H9 (cell line): ENCODE measurements around the gene ST6GAL1. TPM values are rescaled to one million over a fixed set of nuclear protein-coding genes. Genes with fewer than 3 reads are reported as not detected.

ENCODE experiments used
- DNase-seq: peaks from one replicate; pipeline ENCODE4 v3.0.0-alpha.2; 2017
- H2AFZ ChIP-seq: one replicate; pipeline ENCODE4 v1.6.1; 2013; ENCODE audit warnings: mild to moderate bottlenecking, low read length, control low read depth, moderate library complexity
- H2AK5ac ChIP-seq: 2 replicates; pipeline ENCODE4 v1.6.1; 2013; ENCODE audit warnings: low read length, control low read depth, mixed read lengths; ENCODE audit not compliant: insufficient read length
- H2BK120ac ChIP-seq: one replicate; pipeline ENCODE4 v1.6.1; 2013; ENCODE audit warnings: low read depth, mild to moderate bottlenecking, low read length, control low read depth, inconsistent platforms; ENCODE audit not compliant: poor library complexity, severe bottlenecking
- H2BK12ac ChIP-seq: 2 replicates; pipeline ENCODE4 v1.6.1; 2013; ENCODE audit warnings: low read length, control low read depth, mixed read lengths, low read depth; ENCODE audit not compliant: insufficient read length
- H2BK15ac ChIP-seq: 2 replicates; pipeline ENCODE4 v1.6.1; 2013; ENCODE audit warnings: low read depth, low read length, control low read depth
- H2BK20ac ChIP-seq: one replicate; pipeline ENCODE4 v1.6.1; 2013; ENCODE audit warnings: low read depth, mild to moderate bottlenecking, low read length, control low read depth, inconsistent platforms; ENCODE audit not compliant: poor library complexity, severe bottlenecking
- H2BK5ac ChIP-seq: 2 replicates; pipeline ENCODE4 v1.6.1; 2013; ENCODE audit warnings: low read length, control low read depth, mixed read lengths; ENCODE audit not compliant: insufficient read length
- H3K14ac ChIP-seq: 2 replicates; pipeline ENCODE4 v1.6.1; 2013; ENCODE audit warnings: low read length, control low read depth; ENCODE audit not compliant: insufficient read depth
- H3K18ac ChIP-seq: 2 replicates; pipeline ENCODE4 v1.6.1; 2013; ENCODE audit warnings: low read depth, mild to moderate bottlenecking, mixed read lengths, low read length, control low read depth; ENCODE audit not compliant: insufficient read length
- H3K23ac ChIP-seq: 2 replicates; pipeline ENCODE4 v1.6.1; 2013; ENCODE audit warnings: low read length, control low read depth, mixed read lengths, low read depth; ENCODE audit not compliant: insufficient read length
- H3K23me2 ChIP-seq: 2 replicates; pipeline ENCODE4 v1.6.1; 2013; ENCODE audit warnings: low read depth, mild to moderate bottlenecking, mixed read lengths, low read length, control low read depth; ENCODE audit not compliant: insufficient read length, poor library complexity, severe bottlenecking
- H3K27ac ChIP-seq: 2 replicates; pipeline ENCODE4 v1.5.1; 2013; ENCODE audit warnings: low read length, control low read depth, mixed read lengths, low read depth; ENCODE audit not compliant: insufficient read length
- H3K27me3 ChIP-seq: 2 replicates; pipeline ENCODE4 v1.6.1; 2013; ENCODE audit warnings: low read length, control low read depth, inconsistent platforms; ENCODE audit not compliant: insufficient read depth
- H3K4ac ChIP-seq: 2 replicates; pipeline ENCODE4 v1.6.1; 2013; ENCODE audit warnings: low read depth, mild to moderate bottlenecking, control low read depth, inconsistent platforms, low read length, moderate library complexity
- H3K4me1 ChIP-seq: 2 replicates; pipeline ENCODE4 v1.6.1; 2013; ENCODE audit warnings: low read length, control low read depth, inconsistent platforms; ENCODE audit not compliant: insufficient read depth
- H3K4me2 ChIP-seq: 2 replicates; pipeline ENCODE4 v1.6.1; 2013; ENCODE audit warnings: low read length, control low read depth, mixed read lengths; ENCODE audit not compliant: insufficient read length, insufficient read depth
- H3K56ac ChIP-seq: 2 replicates; pipeline ENCODE4 v1.6.1; 2013; ENCODE audit warnings: low read depth, mild to moderate bottlenecking, mixed read lengths, low read length, control low read depth; ENCODE audit not compliant: insufficient read length
- H3K79me1 ChIP-seq: 2 replicates; pipeline ENCODE4 v1.6.1; 2013; ENCODE audit warnings: low read depth, mild to moderate bottlenecking, moderate library complexity, low read length, control low read depth, inconsistent platforms; ENCODE audit not compliant: insufficient read depth, poor library complexity, severe bottlenecking
- H3K79me2 ChIP-seq: 2 replicates; pipeline ENCODE4 v1.6.1; 2013; ENCODE audit warnings: low read length, control low read depth, inconsistent platforms; ENCODE audit not compliant: insufficient read depth
- H3K9ac ChIP-seq: 2 replicates; pipeline ENCODE4 v1.6.1; 2013; ENCODE audit warnings: low read length, control low read depth, mixed read lengths; ENCODE audit not compliant: insufficient read length; ENCODE audit errors: extremely low read depth
- H3K9me3 ChIP-seq: one replicate; pipeline ENCODE4 v1.6.1; 2013; ENCODE audit warnings: low read depth, low read length, inconsistent platforms; ENCODE audit not compliant: control insufficient read depth
- H3T11ph ChIP-seq: one replicate; pipeline ENCODE4 v1.6.1; 2013; ENCODE audit warnings: mild to moderate bottlenecking, low read length, control low read depth, inconsistent platforms
- H4K20me1 ChIP-seq: one replicate; pipeline ENCODE4 v1.6.1; 2013; ENCODE audit not compliant: control insufficient read depth, insufficient read length, insufficient read depth
- H4K5ac ChIP-seq: 2 replicates; pipeline ENCODE4 v1.6.1; 2013; ENCODE audit warnings: low read depth, mild to moderate bottlenecking, mixed read lengths, low read length, control low read depth; ENCODE audit not compliant: insufficient read length
- H4K8ac ChIP-seq: replicated peaks from 2 replicates; pipeline ENCODE4 v1.6.1; 2013; ENCODE audit warnings: low read length, control low read depth, mixed read lengths, low read depth; ENCODE audit not compliant: insufficient read length
- H4K91ac ChIP-seq: 2 replicates; pipeline ENCODE4 v1.6.1; 2013; ENCODE audit warnings: low read depth, mild to moderate bottlenecking, moderate library complexity, mixed read lengths, low read length, control low read depth; ENCODE audit not compliant: insufficient read length
- H3K27ac Mint-ChIP-seq, 3 experiments: 2 replicates in 2 of 3; 3 replicates in 1 of 3; pipeline ENCODE4 v1.8.0; 2020 to 2021; ENCODE audit warnings: mixed read lengths in 3 of 3, mild to moderate bottlenecking in 1 of 3, moderate library complexity in 1 of 3
- H3K27me3 Mint-ChIP-seq: 2 replicates; pipeline ENCODE4 v1.8.0; 2021; ENCODE audit warnings: low read depth, mild to moderate bottlenecking, moderate library complexity, mixed read lengths
- H3K36me3 Mint-ChIP-seq, 3 experiments: 2 replicates in 2 of 3; 3 replicates in 1 of 3; pipeline ENCODE4 v1.8.0; 2020 to 2021; ENCODE audit warnings: low read depth in 3 of 3, mixed read lengths in 3 of 3; ENCODE audit not compliant: insufficient read depth in 1 of 3
- H3K4me1 Mint-ChIP-seq, 2 experiments: 2 replicates each; pipeline ENCODE4 v1.8.0; 2020; ENCODE audit warnings: mixed read lengths in 2 of 2
- H3K4me3 Mint-ChIP-seq, 2 experiments: 2 replicates in 1 of 2; 3 replicates in 1 of 2; pipeline ENCODE4 v1.8.0; 2020 to 2021; ENCODE audit warnings: mild to moderate bottlenecking in 2 of 2, mixed read lengths in 2 of 2, moderate library complexity in 1 of 2
- H3K9me3 Mint-ChIP-seq, 2 experiments: 2 replicates in 1 of 2; 3 replicates in 1 of 2; pipeline ENCODE4 v1.8.0; 2020; ENCODE audit warnings: mild to moderate bottlenecking in 2 of 2, mixed read lengths in 2 of 2, moderate library complexity in 1 of 2
- WGBS: extraction: QIAGEN DNeasy Blood & Tissue Kit; methylation state at CpG from one replicate; pipeline ENCODE4 v1.1.7; 2013; ENCODE audit warnings: missing lambda C conversion rate, low lambda C conversion rate, mixed read lengths; ENCODE audit not compliant: insufficient read length; ENCODE audit errors: extremely low coverage; 5-methylcytosine and 5-hydroxymethylcytosine counted together
- total RNA-seq: library from RNA; stranded (reverse); gene quantifications from 2 replicates; pipeline ENCODE4 v1.2.1, GENCODE V29; 2021
- TF ChIP-seq, protein P1 (sequence below): fragments of 200-600 bp; sonication (generic); conservative IDR thresholded peaks from 3 replicates; pipeline ENCODE4 v1.8.0; 2021; ENCODE audit warnings: antibody characterized with exemption, mild to moderate bottlenecking

ST6GAL1 gene
- total RNA-seq, 1 experiment from 2014 or later: 139 TPM

DNA sequence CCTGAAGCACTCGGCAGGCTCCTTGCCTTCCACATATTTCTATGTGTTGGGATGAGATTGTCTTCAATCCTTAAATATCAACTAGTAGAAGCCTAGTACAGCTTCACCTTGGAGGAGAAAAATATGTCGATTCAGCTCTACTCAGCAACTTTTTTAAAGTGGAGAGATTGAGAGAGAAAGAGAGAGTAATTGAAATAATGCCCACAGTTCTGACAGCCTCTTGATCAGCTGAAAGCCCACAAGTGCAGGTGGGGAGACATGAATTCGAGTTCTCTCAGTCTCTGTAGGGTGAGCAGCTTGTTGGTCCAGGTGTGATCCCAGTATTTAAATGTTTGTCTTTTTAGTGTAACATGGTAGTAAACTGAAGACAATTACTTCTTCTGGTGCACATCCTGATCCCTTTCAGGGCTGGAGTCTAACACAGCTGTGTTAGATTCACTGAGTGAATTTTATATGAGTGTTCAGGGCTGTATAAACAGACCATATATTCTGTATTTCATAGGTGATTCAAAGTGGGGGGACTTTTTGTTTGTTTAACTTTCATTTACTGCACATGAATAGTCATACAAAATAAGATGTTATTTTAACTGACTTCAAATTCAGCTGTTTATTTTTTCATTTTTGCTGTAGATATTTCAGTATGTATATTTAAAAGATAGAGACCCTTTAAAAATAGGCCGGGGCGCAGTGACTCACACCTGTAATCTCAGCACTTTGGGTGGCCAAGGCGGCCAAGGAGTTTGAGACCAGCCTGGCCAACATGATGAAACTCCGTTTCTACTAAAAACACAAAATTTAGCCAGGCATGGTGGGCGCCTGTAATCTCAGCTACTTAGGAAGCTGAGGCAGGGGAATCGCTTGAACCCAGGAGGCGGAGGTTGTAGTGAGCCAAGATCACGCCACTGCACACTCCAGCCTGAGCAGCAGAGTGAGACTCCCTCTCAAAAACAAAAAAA, 64.0 kb downstream of the ST6GAL1 start:
- Histone ChIP-seq H3K18ac (no peak overlapping the region), H2BK15ac (no peak overlapping the region), H3K27ac (no peak overlapping the region), H2BK12ac (no peak overlapping the region), H3K4me1 (peaks cover 17% of the 10 kb centered on the region; the same call in 1 of the 2 replicates), H3K9me3 (no peaks in the 10 kb centered on the region), H3K79me1 (no peaks in the 10 kb centered on the region), H3K79me2 (no peaks in the 10 kb centered on the region; the same call in 1 of the 2 replicates), H3K23me2 (peaks cover 2% of the 10 kb centered on the region), H3K23ac (no peak overlapping the region), H4K8ac (no peak overlapping the region), H3K4me2 (no peak overlapping the region), H3K4ac (no peak overlapping the region), H4K5ac (no peak overlapping the region), H2BK120ac (no peak overlapping the region), H3K27me3 (no peaks in the 10 kb centered on the region), H4K91ac (no peak overlapping the region), H3K56ac (no peak overlapping the region), H3T11ph (no peak overlapping the region), H3K14ac (no peak overlapping the region), H2AFZ (no peak overlapping the region), H2AK5ac (no peak overlapping the region), H2BK5ac (no peak overlapping the region), H4K20me1 (no peaks in the 10 kb centered on the region), H2BK20ac (no peak overlapping the region), H3K9ac (no peak overlapping the region)
- H3K27ac Mint-ChIP-seq: peak overlapping the region; percentile 4 to 85 (median 75); a peak in 6 of 7 replicates
- H3K4me1 Mint-ChIP-seq: peaks cover 43 to 50% of the 10 kb centered on the region in 2 experiments
- H3K36me3 Mint-ChIP-seq: peaks cover 20 to 48% (median 36%) of the 10 kb centered on the region in 3 experiments; a peak in 6 of 7 replicates
- TF ChIP-seq, protein P1, sequence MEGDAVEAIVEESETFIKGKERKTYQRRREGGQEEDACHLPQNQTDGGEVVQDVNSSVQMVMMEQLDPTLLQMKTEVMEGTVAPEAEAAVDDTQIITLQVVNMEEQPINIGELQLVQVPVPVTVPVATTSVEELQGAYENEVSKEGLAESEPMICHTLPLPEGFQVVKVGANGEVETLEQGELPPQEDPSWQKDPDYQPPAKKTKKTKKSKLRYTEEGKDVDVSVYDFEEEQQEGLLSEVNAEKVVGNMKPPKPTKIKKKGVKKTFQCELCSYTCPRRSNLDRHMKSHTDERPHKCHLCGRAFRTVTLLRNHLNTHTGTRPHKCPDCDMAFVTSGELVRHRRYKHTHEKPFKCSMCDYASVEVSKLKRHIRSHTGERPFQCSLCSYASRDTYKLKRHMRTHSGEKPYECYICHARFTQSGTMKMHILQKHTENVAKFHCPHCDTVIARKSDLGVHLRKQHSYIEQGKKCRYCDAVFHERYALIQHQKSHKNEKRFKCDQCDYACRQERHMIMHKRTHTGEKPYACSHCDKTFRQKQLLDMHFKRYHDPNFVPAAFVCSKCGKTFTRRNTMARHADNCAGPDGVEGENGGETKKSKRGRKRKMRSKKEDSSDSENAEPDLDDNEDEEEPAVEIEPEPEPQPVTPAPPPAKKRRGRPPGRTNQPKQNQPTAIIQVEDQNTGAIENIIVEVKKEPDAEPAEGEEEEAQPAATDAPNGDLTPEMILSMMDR: no peak
- WGBS: no CpG with 5 or more reads among the region's 11 CpGs
- H3K27me3 Mint-ChIP-seq: no peaks in the 10 kb centered on the region
- H3K9me3 Mint-ChIP-seq: no peaks in the 10 kb centered on the region
- H3K4me3 Mint-ChIP-seq: no peak overlapping the region
- no peak for DNase-seq
